ACC112 (cell line): Measurements from ENCODE around the gene FSIP2.
"Not testable (repeated sequence)": the region's sequence is repeated elsewhere in the genome, so short reads cannot be mapped to it uniquely, and the experiment has no call there.

ENCODE experiments used
- H2AFZ ChIP-seq: fragments of 200-600 bp; sonication (generic); one replicate; pipeline ENCODE4 v1.6.0; 2017; ENCODE audit warnings: antibody characterized with exemption, low read length; ENCODE audit not compliant: unreplicated experiment
- H3K27ac ChIP-seq: fragments of 200-600 bp; sonication (generic); 2 replicates; pipeline ENCODE4 v1.5.1; 2014; ENCODE audit warnings: low read depth, mild to moderate bottlenecking, antibody characterized with exemption, low read length, moderate library complexity
- H3K27me3 ChIP-seq: fragments of 200-600 bp; sonication (generic); 2 replicates; pipeline ENCODE4 v1.6.1; 2014; ENCODE audit warnings: mild to moderate bottlenecking, antibody characterized with exemption, low read length, moderate library complexity, mixed read lengths; ENCODE audit not compliant: insufficient read depth
- H3K36me3 ChIP-seq: fragments of 200-600 bp; sonication (generic); 2 replicates; pipeline ENCODE4 v1.6.1; 2016; ENCODE audit warnings: mild to moderate bottlenecking, antibody characterized with exemption, low read length, moderate library complexity, mixed read lengths; ENCODE audit not compliant: insufficient read depth
- H3K4me1 ChIP-seq: fragments of 200-600 bp; sonication (generic); one replicate; pipeline ENCODE4 v1.6.1; 2016; ENCODE audit warnings: low read length, mixed read lengths; ENCODE audit not compliant: insufficient read depth, unreplicated experiment, control insufficient read depth
- H3K4me3 ChIP-seq: fragments of 200-600 bp; sonication (generic); 2 replicates; pipeline ENCODE4 v1.5.1; 2014; ENCODE audit warnings: mild to moderate bottlenecking, low read depth, low read length
- H3K79me2 ChIP-seq: fragments of 200-600 bp; sonication (generic); one replicate; pipeline ENCODE4 v1.6.0; 2016; ENCODE audit warnings: low read length; ENCODE audit not compliant: control insufficient read depth, unreplicated experiment, insufficient read depth

FSIP2 gene

DNA sequence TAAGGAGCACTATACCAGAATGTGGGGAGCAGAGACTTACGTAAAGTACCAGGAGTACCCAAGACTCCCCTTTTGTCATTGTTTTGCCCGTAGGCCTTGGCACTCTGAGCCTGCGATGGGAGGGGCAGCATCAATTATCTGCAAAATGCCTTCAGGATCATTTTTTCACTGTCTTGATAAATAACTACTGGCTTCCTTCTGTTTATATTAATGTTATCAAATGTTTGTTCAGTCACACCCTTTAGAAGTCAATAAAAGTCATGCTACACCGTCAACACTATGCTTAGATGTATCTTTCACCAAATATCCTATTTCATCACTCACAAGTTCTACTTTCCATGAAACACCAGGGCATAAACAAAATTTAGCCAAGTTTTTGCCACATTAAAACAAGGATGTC, 116.3 kb downstream of the FSIP2 start:
- no peaks in the 10 kb centered on the region for H3K79me2 ChIP-seq
- no peaks in the 10 kb centered on the region for H3K4me1 ChIP-seq
- H3K27me3 ChIP-seq = no peaks in the 10 kb centered on the region
- H3K36me3 ChIP-seq = no peaks in the 10 kb centered on the region
- no peak overlapping the region for H2AFZ ChIP-seq
- H3K4me3 ChIP-seq = no peak overlapping the region
- no peak overlapping the region for H3K27ac ChIP-seq

DNA sequence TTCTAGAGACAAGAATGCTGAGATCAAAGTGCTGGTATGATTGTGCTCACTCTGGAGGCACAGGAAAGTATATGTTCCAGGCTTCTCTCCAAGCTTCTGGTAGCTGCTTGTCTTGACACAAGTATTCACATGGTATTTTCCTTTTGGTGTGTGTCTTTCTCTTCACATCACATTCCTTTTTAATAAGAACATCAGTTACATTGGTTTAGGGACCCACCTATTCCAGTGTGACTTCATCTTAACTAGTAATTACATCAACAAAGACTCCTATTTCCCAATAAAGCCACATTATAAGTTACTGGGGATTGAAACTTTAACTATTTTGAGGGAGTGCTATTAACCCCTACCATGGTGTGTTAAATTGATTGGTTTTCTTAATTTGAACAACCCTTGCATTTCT, 119.1 kb downstream of the FSIP2 start:
- Histone ChIP-seq H3K27ac (no peak overlapping the region), H2AFZ (no peak overlapping the region), H3K4me1 (no peaks in the 10 kb centered on the region), H3K27me3 (no peaks in the 10 kb centered on the region), H3K79me2 (no peaks in the 10 kb centered on the region), H3K4me3 (no peak overlapping the region), H3K36me3 (no peaks in the 10 kb centered on the region)

GRCh38 chr2:185859506-185859905, 120.9 kb downstream of the FSIP2 start:
- H3K79me2 ChIP-seq = no peaks in the 10 kb centered on the region
- H3K4me1 ChIP-seq = no peaks in the 10 kb centered on the region
- no peak overlapping the region for H3K4me3 ChIP-seq

GRCh38 chr2:185860321-185860720, 121.7 kb downstream of the FSIP2 start:
- Histone ChIP-seq H3K4me3 (no peak overlapping the region), H3K27ac (no peak overlapping the region), H3K4me1 (no peaks in the 10 kb centered on the region), H2AFZ (no peak overlapping the region), H3K79me2 (no peaks in the 10 kb centered on the region), H3K27me3 (no peaks in the 10 kb centered on the region), H3K36me3 (no peaks in the 10 kb centered on the region)

More at GRCh38 chr2:185859506-185859905, 120.9 kb downstream of the FSIP2 start:
- no peaks in the 10 kb centered on the region for H3K36me3 ChIP-seq
- no peak overlapping the region for H2AFZ ChIP-seq
- no peaks in the 10 kb centered on the region for H3K27me3 ChIP-seq
- H3K27ac ChIP-seq = no peak overlapping the region

- Histone ChIP-seq H3K27ac (no peak overlapping the region), H2AFZ (no peak overlapping the region), H3K79me2 (no peaks in the 10 kb centered on the region), H3K27me3 (no peaks in the 10 kb centered on the region), H3K4me3 (no peak overlapping the region), H3K36me3 (no peaks in the 10 kb centered on the region), H3K4me1 (no peaks in the 10 kb centered on the region)
These were observed 124.2 kb downstream of the FSIP2 start for GRCh38 chr2:185862657-185863398.

- H2AFZ ChIP-seq, H3K27me3 ChIP-seq, H3K27ac ChIP-seq, H3K4me1 ChIP-seq, H3K79me2 ChIP-seq, H3K4me3 ChIP-seq, H3K36me3 ChIP-seq: not testable (repeated sequence)
These were observed 126.1 kb downstream of the FSIP2 start for GRCh38 chr2:185864468-185865260.

GRCh38 chr2:185875136-185875931, 136.7 kb downstream of the FSIP2 start:
- no peaks in the 10 kb centered on the region for H3K27me3 ChIP-seq
- H3K79me2 ChIP-seq = no peaks in the 10 kb centered on the region
- H3K27ac ChIP-seq = no peak overlapping the region
- H3K4me1 ChIP-seq = no peaks in the 10 kb centered on the region
- H3K36me3 ChIP-seq = no peaks in the 10 kb centered on the region
- H3K4me3 ChIP-seq = no peak overlapping the region
- H2AFZ ChIP-seq = no peak overlapping the region

GRCh38 chr2:185876234-185876633, 137.6 kb downstream of the FSIP2 start:
- Histone ChIP-seq H3K27me3 (no peaks in the 10 kb centered on the region), H2AFZ (no peak overlapping the region), H3K4me1 (no peaks in the 10 kb centered on the region), H3K27ac (no peak overlapping the region), H3K4me3 (no peak overlapping the region), H3K79me2 (no peaks in the 10 kb centered on the region), H3K36me3 (no peaks in the 10 kb centered on the region)

DNA sequence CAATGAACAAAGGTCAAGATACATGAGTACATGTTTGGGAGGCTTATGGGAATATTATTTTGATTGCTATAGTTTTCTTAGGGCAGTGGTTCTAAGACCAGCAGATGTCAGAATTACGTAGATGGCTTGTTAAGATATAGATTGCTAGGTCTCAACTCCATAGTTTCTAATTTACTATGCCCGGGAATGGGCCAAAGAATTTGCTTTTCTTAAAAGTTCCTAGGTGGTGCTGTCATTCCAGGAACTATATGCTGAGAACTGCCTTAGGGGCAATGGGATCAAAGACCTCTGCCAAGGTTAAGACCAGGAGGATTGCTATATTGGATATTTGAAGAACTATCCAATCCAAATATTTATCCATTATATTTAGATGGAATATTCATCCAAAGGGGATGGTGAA, 141.8 kb downstream of the FSIP2 start:
- no peak overlapping the region for H2AFZ ChIP-seq
- no peaks in the 10 kb centered on the region for H3K79me2 ChIP-seq
- no peaks in the 10 kb centered on the region for H3K36me3 ChIP-seq
- no peak overlapping the region for H3K27ac ChIP-seq
- no peaks in the 10 kb centered on the region for H3K27me3 ChIP-seq
- no peak overlapping the region for H3K4me3 ChIP-seq
- H3K4me1 ChIP-seq = no peaks in the 10 kb centered on the region
